Activated naive CD4-positive, alpha-beta T cell treated with anti-CD3 and anti-CD28 coated beads, Interleukin-2, amount 10 ng/mL, durations not matched to agents 7 days and 5 days (primary cell): ENCODE data around the gene SHBG.
A peak's percentile ranks its signal among the peaks of the same experiment; 100 is the strongest.

Source experiments
- CTCF ChIA-PET: fragments of 350-600 bp; sonication (Branson Sonifier 250); formaldehyde crosslinking; loops from one replicate; lab custom pipeline; 2021; ENCODE audit warnings: antibody characterized with exemption; lab: Charles Lee
- DNase-seq: peaks from one replicate; pipeline ENCODE4 v3.0.0-alpha.2; 2020
- H3K27ac Mint-ChIP-seq: one replicate; pipeline ENCODE4 v1.8.0; 2021; ENCODE audit warnings: mild to moderate bottlenecking, moderate library complexity, mixed read lengths
- H3K27me3 Mint-ChIP-seq: one replicate; pipeline ENCODE4 v1.8.0; 2021; ENCODE audit warnings: mild to moderate bottlenecking, mixed read lengths
- H3K36me3 Mint-ChIP-seq: one replicate; pipeline ENCODE4 v1.8.0; 2021; ENCODE audit warnings: mixed read lengths
- H3K4me1 Mint-ChIP-seq: one replicate; pipeline ENCODE4 v1.8.0; 2021; ENCODE audit warnings: mixed read lengths
- H3K4me3 Mint-ChIP-seq: one replicate; pipeline ENCODE4 v1.8.0; 2021; ENCODE audit warnings: mild to moderate bottlenecking, moderate library complexity, mixed read lengths
- H3K9me3 Mint-ChIP-seq: one replicate; pipeline ENCODE4 v1.8.0; 2021; ENCODE audit warnings: mixed read lengths

Gene SHBG

DNA sequence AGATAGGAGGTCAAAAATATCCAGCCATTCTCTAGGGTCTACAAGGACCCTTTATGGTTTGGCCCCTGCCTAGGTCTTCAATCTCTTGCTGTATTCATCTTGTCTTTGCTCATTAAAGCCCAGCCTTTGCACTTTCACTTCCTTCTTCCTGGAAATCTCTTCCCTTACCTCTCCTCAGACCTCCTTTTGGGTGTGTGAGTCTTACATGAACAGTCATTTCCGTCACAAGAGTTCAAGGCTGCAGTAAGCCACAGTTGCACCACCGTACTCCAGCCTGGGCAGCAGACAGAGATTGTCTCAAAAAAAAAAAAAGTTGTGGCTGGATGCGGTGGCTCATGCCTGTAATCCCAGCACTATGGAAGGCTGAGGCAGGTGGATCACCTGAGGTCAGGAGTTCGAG is 14.8 kb downstream of the SHBG start:
- peak overlapping the region; percentile 71 for H3K27ac Mint-ChIP-seq
- H3K9me3 Mint-ChIP-seq = peaks cover 5% of the 10 kb centered on the region
- CTCF ChIA-PET = no interaction called here
- peaks cover 50% of the 10 kb centered on the region for H3K27me3 Mint-ChIP-seq
- peaks cover 24% of the 10 kb centered on the region for H3K4me1 Mint-ChIP-seq
- no peak overlapping the region for H3K4me3 Mint-ChIP-seq
- no peak for DNase-seq
- H3K36me3 Mint-ChIP-seq = no peaks in the 10 kb centered on the region

DNA sequence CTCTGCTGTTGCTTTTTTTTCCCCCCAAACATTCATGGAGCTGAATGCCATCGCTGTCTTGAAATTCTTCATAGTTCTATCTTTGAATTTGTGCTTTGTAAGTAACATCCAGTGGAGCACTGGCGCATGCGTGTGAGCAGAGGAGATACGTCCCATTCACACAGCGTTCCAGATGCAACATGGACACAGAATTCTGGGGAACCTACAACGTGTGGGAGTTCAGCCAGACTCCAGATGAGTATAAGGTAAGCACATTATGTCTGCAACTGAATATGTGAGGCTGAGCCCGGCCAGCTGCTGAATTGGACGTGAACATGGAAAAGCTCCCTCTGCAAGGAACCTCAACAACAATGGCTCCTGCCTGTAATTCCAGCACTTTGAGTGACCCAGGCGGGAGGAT is 16.5 kb downstream of the SHBG start:
- peaks cover 60% of the 10 kb centered on the region for H3K27me3 Mint-ChIP-seq
- H3K4me1 Mint-ChIP-seq = peaks cover 36% of the 10 kb centered on the region
- no peak overlapping the region for H3K27ac Mint-ChIP-seq
- H3K9me3 Mint-ChIP-seq = peaks cover 4% of the 10 kb centered on the region
- no peak for DNase-seq
- no peak overlapping the region for H3K4me3 Mint-ChIP-seq
- H3K36me3 Mint-ChIP-seq = no peaks in the 10 kb centered on the region
- CTCF ChIA-PET = no interaction called here

DNA sequence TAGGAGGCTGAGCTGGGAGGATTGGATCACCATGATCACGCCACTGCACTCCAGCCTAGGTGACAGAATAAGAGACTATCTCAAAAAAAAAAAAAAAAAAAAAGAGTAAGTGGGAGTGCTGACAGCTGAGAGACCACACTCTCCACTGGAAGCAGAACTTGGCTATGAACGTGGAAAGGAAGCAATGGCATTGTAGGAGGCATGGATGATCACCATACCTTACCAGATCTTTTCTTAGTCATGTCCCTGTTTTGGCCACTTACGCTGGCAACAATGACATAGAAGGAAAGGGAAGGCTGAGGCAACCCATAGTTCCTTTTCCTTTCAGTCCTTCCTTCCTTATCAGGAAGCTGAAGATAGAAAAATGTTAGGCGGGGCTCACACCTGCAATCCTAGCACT is 17.1 kb downstream of the SHBG start:
- CTCF ChIA-PET = no interaction called here
- DNase-seq = no peak

DNA sequence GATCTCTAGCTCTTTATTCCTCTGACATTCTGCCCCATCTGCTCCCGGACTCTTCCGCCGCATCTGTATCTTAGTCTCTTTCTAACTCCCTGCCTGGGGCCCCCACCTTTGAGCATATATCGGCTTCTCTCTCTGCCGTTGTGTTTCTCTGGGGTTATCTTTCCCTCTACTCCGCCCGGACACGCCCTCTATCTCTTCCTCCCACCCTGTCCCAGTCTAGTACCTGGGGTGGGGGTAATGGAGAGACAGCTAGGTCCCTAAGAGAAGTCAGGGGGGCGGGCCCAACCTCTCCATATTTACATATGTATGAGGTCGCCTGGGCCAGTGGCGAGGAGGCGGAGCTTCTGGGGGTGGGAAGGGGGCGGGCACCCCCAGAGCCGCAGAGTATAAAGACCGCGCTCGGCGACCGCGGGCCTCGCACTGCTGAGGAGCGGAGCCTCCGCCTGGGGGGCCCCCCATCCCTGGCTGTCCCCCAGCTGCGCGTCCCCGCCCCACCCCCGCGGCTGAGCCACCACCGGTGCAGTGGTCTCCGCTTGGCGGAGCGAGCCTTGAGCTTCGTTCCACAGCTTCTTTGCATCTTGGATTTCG is 20.7 kb downstream of the SHBG start, which contains the start of gene ATP1B2:
TSS of gene ATP1B2 (plus strand) at position 418 of the 588 bp plus-strand sequence. CDS start 593 bp downstream, outside the sequence.
- CTCF ChIA-PET = interaction anchor here (0.6 to 1.8 kb wide), 2 partner anchors 35 to 287 kb away, joined by 3 to 5 read pairs; no protein-coding TSS in a partner anchor
- DNase-seq = peak; percentile 86
- H3K4me3 Mint-ChIP-seq = peak within 1 kb of the TSS; percentile 71
- H3K36me3 Mint-ChIP-seq = no peaks in the 10 kb centered on the region
- H3K9me3 Mint-ChIP-seq = no peaks in the 10 kb centered on the region
- no peak within 1 kb of the TSS for H3K27ac Mint-ChIP-seq
- H3K4me1 Mint-ChIP-seq = peaks cover 15% of the 10 kb centered on the region
- peaks cover 80% of the 10 kb centered on the region for H3K27me3 Mint-ChIP-seq

More for the DNA sequence above, 17.1 kb downstream of the SHBG start:
- H3K4me1 Mint-ChIP-seq = peaks cover 31% of the 10 kb centered on the region
- H3K9me3 Mint-ChIP-seq = no peaks in the 10 kb centered on the region
- peaks cover 60% of the 10 kb centered on the region for H3K27me3 Mint-ChIP-seq
- no peak overlapping the region for H3K4me3 Mint-ChIP-seq
- H3K27ac Mint-ChIP-seq = no peak overlapping the region
- no peaks in the 10 kb centered on the region for H3K36me3 Mint-ChIP-seq

DNA sequence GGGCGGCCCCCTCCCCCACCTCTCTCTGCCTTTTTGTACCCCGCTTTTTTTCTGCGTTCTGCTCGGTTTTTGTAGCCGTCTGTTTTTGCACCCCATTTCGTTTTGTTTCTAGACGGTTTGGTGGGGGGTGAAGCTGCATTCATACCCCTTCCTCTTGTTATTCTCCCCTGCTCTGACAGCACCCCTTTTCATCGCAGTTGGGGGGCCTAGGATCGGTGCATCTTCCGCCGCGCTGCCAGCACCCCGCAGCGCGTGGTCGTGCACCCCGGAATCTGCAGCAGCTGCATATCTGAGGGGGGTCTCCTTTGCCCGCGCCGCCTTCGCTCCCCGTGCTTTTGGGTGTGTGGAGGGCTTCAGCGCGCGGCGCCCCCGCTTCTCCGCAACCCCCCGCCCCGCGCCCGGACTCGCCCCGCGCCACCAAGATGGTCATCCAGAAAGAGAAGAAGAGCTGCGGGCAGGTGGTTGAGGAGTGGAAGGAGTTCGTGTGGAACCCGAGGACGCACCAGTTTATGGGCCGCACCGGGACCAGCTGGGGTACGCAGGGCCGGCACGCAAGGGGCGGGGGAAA is 21.2 kb downstream of the SHBG start:
- H3K27me3 Mint-ChIP-seq = peaks cover 80% of the 10 kb centered on the region
- H3K4me3 Mint-ChIP-seq = peak overlapping the region; percentile 69
- H3K9me3 Mint-ChIP-seq = no peaks in the 10 kb centered on the region
- H3K27ac Mint-ChIP-seq = no peak overlapping the region
- DNase-seq = no peak
- H3K36me3 Mint-ChIP-seq = no peaks in the 10 kb centered on the region
- H3K4me1 Mint-ChIP-seq = peaks cover 15% of the 10 kb centered on the region
- CTCF ChIA-PET = interaction anchor here (0.6 to 1.8 kb wide), 2 partner anchors 35 to 287 kb away, joined by 3 to 5 read pairs; no protein-coding TSS in a partner anchor

DNA sequence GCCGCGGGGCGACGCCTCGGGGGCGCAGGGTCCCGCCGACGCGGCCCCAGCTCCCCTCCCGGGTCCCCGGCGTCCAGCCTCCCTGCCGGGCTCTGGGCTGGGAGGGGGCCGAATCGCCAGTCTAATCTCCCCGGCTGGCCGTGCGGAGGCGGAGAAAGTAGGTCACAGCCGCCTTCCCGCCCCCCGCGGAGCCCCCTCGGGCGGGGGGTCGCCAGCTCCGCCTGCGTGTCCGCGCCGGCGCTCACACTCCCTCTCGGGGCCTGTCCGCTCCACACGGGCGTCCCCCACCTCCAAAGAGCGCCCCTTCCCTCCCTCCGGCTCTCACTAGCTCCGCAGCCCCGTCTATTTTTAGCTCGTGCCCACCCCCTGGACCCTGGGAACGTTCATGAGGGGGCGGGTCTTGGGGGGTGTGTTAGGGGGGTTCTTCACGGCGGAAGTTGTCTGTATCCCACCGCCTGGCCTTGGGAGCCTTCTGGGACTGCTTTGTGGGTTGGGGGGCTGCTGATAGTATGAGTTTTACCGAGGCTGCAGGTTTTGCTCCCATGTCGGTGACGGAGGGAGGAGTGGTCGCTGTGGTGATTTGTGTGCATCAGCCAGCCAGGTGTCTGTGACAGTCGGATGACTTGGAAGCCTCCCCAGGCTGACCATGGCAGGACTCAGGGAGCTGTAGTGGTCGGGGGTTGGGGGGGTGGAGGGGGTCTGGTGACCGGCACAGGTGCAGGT is 21.9 kb downstream of the SHBG start:
- Mint-ChIP-seq H3K4me1 (peaks cover 15% of the 10 kb centered on the region), H3K36me3 (no peaks in the 10 kb centered on the region), H3K27ac (no peak overlapping the region), H3K4me3 (peak overlapping the region; percentile 13), H3K9me3 (no peaks in the 10 kb centered on the region), H3K27me3 (peaks cover 78% of the 10 kb centered on the region)
- CTCF ChIA-PET = interaction anchor here (1.8 kb wide), 1 partner anchor 34 kb away, joined by 5 read pairs; no protein-coding TSS in a partner anchor
- no peak for DNase-seq

DNA sequence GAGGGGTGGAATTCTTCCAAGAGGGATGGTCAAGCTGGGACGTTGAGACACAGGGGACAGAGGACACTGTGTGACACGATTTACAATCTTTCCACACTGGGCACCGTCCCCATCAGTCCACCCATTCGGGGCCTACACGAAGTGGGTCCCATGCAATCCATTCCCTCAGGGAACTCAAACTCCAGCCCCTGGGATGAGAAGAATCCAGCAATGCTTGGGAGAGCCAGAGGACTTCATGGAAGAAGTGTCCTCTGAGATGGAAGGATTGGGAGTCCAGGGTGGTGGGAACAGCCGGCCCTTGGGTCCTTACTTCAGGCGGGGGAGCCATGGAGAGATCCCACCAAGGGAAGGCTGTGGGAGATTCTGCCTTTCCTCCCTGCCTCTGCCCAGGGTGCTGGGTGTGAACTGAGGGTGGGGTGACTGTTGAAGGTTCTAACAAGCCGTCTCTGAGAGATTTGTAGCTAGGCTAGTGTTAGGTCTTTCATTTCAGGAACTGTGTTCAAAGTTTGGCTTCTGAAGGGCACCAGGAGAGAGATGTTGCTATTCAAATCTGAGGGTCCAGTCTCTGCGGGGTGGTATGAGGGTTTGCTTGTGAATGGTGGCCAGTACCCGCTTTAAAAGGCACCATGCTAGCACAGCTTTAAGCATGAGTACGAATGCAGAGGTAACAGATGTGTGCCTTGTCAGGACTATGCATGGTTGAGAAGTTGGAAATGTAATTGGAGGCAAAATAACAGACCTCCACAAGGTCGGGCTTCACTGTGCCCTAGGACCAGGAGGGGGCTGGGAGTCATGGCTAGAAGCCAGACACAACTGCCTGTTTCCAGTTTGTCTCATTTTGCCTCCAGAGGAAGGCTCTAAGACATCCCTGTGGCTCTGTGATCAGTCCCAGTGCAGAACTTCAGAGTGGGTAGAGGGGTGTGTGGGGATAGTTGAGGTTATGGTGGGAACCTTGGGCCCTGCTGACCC is 22.7 kb downstream of the SHBG start:
- DNase-seq = no peak
- Mint-ChIP-seq H3K9me3 (no peaks in the 10 kb centered on the region), H3K4me1 (peaks cover 15% of the 10 kb centered on the region), H3K36me3 (no peaks in the 10 kb centered on the region), H3K4me3 (no peak overlapping the region), H3K27ac (no peak overlapping the region), H3K27me3 (peaks cover 72% of the 10 kb centered on the region)
- CTCF ChIA-PET = no interaction called here

DNA sequence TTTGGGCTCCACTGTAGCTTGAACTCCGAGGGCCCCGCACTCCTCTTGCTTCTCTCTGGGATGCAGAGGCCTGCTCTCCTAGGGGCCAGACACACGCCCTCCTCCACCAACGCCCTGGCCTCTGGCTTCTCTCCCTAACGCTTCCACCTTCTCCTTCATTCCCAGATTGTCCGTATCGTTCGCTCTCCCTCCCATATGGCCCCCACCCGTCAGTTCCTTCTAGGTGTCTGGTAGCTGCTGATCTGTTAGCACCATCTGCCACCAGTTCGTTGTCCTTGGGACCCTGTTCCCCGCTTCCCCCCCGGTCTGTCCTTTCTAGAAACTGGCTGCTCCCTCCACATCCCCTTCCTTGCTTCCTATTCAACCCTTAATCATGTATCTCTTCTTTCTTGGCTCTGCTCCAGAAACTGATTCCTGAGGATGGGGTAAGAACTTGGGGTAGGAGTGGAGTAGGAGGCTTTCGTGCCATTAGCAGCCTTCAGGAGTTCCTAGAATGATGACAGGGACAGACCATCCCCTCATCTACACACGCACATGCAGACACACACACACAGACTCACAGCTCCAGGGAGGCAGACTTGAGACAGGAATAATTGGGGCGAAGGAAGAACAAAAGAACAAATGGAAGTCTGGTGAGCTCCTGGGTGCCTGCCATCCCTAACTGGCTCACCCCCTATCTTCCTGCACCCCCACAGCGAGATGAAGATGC is 25.1 kb downstream of the SHBG start:
- Mint-ChIP-seq H3K4me1 (peaks cover 12% of the 10 kb centered on the region), H3K27me3 (peaks cover 53% of the 10 kb centered on the region), H3K36me3 (no peaks in the 10 kb centered on the region), H3K4me3 (no peak overlapping the region), H3K27ac (no peak overlapping the region), H3K9me3 (no peaks in the 10 kb centered on the region)
- CTCF ChIA-PET = no interaction called here
- DNase-seq = no peak

DNA sequence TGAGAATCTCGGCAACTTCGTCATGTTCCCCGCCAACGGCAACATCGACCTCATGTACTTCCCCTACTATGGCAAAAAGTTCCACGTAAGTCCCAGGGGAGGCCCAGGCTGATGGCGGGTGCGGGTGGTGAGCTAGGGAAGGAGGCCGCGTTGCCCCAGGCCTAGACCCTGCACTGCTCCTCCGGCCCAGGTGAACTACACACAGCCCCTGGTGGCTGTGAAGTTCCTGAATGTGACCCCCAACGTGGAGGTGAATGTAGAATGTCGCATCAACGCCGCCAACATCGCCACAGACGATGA is 25.6 kb downstream of the SHBG start:
- no peak for DNase-seq
- peaks cover 48% of the 10 kb centered on the region for H3K27me3 Mint-ChIP-seq
- H3K27ac Mint-ChIP-seq = no peak overlapping the region
- peaks cover 7% of the 10 kb centered on the region for H3K4me1 Mint-ChIP-seq
- CTCF ChIA-PET = no interaction called here
- no peaks in the 10 kb centered on the region for H3K9me3 Mint-ChIP-seq
- H3K4me3 Mint-ChIP-seq = no peak overlapping the region
- no peaks in the 10 kb centered on the region for H3K36me3 Mint-ChIP-seq

DNA sequence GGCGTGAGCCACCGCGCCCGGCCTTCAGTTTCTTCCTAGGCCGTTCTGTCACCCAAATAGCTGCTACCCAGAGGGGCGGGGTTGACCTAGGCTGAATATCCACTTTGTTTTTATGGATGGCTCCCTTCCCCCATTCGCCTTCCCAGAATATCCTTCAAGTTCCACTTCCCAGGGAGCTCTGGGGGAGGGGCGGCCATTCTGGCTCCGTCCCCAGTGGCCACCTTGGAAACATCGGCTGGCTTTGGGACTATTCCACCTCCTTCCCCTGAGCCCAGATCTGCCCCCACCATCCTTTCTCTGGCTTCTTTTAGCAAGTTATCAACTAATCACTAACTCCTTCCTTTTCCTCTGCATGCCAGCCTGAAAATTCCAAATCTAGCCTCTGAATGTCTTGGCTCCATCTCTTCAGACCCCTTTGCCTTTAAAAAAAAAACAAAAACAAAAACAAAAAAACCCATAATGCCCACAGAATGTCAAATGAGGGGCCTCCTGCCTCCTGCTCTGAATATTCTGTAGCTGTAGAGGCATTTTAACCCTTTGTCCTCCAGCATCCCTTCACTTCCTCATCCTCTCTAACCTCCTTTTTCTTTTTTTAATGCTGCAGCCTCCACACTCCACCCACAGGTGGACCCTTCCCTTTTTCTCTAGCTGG is 27.1 kb downstream of the SHBG start:
- H3K4me3 Mint-ChIP-seq = no peak overlapping the region
- H3K27me3 Mint-ChIP-seq = peaks cover 32% of the 10 kb centered on the region
- DNase-seq = no peak
- H3K27ac Mint-ChIP-seq = no peak overlapping the region
- H3K4me1 Mint-ChIP-seq = no peaks in the 10 kb centered on the region
- no peaks in the 10 kb centered on the region for H3K36me3 Mint-ChIP-seq
- H3K9me3 Mint-ChIP-seq = no peaks in the 10 kb centered on the region
- CTCF ChIA-PET = interaction anchor here (0.9 kb wide), 1 partner anchor 16 kb away, joined by 3 read pairs; no protein-coding TSS in a partner anchor

DNA sequence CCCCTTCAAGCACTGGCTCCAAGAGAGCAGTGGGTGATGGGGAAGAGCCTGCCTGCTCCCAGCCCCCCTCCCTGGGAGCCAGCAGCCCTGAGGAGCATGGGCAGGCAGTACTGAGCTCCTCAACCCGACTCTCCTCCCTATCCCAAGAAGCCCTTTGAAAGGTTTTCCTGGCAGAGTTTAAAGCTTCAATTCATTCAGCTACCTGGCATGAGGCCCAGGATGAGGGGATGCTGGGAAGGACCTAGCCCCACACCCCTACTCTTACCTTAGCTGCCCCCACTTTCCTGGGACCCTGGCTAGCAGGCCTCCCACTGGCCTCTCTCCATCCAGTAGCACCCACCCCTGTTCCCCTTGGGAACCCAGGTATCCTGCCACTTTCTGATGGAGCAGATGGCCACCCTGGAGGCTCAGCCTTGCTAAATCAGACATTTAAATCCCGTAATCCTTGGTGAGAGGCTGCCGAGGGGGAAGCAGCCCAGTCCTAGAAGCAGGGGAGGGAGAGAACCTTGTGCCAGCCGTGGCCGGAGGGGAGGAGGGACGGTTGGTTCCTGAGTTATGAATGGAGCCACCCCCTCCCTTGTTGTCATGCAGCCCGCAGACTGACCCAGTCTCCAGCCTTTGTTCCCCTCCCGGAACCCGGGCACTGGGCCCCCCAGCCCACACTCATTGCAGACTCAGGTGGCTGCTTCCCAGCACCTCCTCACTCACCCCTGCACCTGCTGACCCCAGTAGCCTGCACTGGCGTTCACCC is 37.9 kb downstream of the SHBG start:
- no peaks in the 10 kb centered on the region for H3K9me3 Mint-ChIP-seq
- no peak overlapping the region for H3K27ac Mint-ChIP-seq
- DNase-seq = no peak
- H3K27me3 Mint-ChIP-seq = no peaks in the 10 kb centered on the region
- CTCF ChIA-PET = interaction anchor here (1.3 kb wide), 1 partner anchor 35 kb away, joined by 3 read pairs; no protein-coding TSS in a partner anchor
- H3K36me3 Mint-ChIP-seq = peaks cover 32% of the 10 kb centered on the region
- no peak overlapping the region for H3K4me3 Mint-ChIP-seq
- no peaks in the 10 kb centered on the region for H3K4me1 Mint-ChIP-seq

DNA sequence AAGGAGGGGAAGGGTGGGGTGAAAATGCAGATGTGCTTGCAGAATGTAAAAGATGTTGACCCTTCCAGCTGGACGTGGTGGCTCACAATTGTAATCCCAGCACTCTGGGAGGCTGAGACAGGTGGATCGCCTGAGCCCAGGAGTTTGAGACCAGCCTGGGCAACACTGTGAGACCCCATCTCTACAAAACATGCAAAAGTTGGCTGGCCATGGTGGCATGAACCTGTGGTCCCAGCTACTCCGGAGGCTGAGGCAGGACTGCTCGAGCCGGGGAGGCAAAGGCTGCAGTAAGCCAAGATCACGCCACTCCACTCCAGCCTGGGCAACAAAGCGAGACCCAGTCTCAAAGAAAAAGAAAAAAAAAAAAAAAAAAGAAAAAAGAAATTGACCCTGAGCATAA is 38.5 kb downstream of the SHBG start:
- Mint-ChIP-seq H3K27me3 (no peaks in the 10 kb centered on the region), H3K4me1 (no peaks in the 10 kb centered on the region), H3K4me3 (no peak overlapping the region), H3K27ac (no peak overlapping the region), H3K9me3 (peaks cover 3% of the 10 kb centered on the region), H3K36me3 (peaks cover 37% of the 10 kb centered on the region)
- no peak for DNase-seq
- CTCF ChIA-PET = no interaction called here
